Mesenchymal stem cell (in vitro differentiated cells and primary cell): ENCODE results near the gene ST6GALNAC2.
A peak's percentile ranks its signal among the peaks of the same experiment; 100 is the strongest.
"Not testable (repeated sequence)": the region's sequence is repeated elsewhere in the genome, so short reads cannot be mapped to it uniquely, and the experiment has no call there.

Experiments used
- DNase-seq: peaks from one replicate; pipeline ENCODE4 v3.0.0-alpha.2; 2013
- H2AFZ ChIP-seq: one replicate; pipeline ENCODE4 v1.6.1; 2013; ENCODE audit warnings: low read depth, mild to moderate bottlenecking, control low read depth, inconsistent platforms, low read length, moderate library complexity
- H2AK5ac ChIP-seq: 2 replicates; pipeline ENCODE4 v1.6.1; 2013; ENCODE audit warnings: low read length, moderate library complexity, mild to moderate bottlenecking, inconsistent platforms; ENCODE audit not compliant: severe bottlenecking
- H2BK120ac ChIP-seq: one replicate; pipeline ENCODE4 v1.6.1; 2013; ENCODE audit warnings: low read depth, mild to moderate bottlenecking, inconsistent platforms, low read length, moderate library complexity
- H2BK12ac ChIP-seq, 2 experiments: one replicate each; pipeline ENCODE4 v1.6.1; 2013; ENCODE audit warnings: inconsistent platforms in 2 of 2, low read length in 2 of 2, mild to moderate bottlenecking in 2 of 2, moderate library complexity in 2 of 2, control low read depth in 1 of 2
- H2BK15ac ChIP-seq: one replicate; pipeline ENCODE4 v1.6.1; 2013; ENCODE audit warnings: mild to moderate bottlenecking, low read depth, inconsistent platforms; ENCODE audit not compliant: poor library complexity, severe bottlenecking
- H2BK5ac ChIP-seq: 2 replicates; pipeline ENCODE4 v1.6.1; 2013; ENCODE audit warnings: low read depth, mild to moderate bottlenecking, low read length, control low read depth, inconsistent platforms; ENCODE audit not compliant: poor library complexity, severe bottlenecking
- H3K14ac ChIP-seq, 2 experiments: one replicate each; pipeline ENCODE4 v1.6.1; 2013; ENCODE audit warnings: inconsistent platforms in 2 of 2, low read length in 2 of 2, control low read depth in 1 of 2, mild to moderate bottlenecking in 1 of 2, moderate library complexity in 1 of 2
- H3K18ac ChIP-seq, 2 experiments: one replicate each; pipeline ENCODE4 v1.6.1; 2013; ENCODE audit warnings: inconsistent platforms in 2 of 2, low read length in 2 of 2, control low read depth in 1 of 2, low read depth in 1 of 2, mild to moderate bottlenecking in 1 of 2
- H3K23ac ChIP-seq, 2 experiments: one replicate each; pipeline ENCODE4 v1.6.1; 2013; ENCODE audit warnings: inconsistent platforms in 2 of 2, low read length in 2 of 2, mild to moderate bottlenecking in 2 of 2, moderate library complexity in 2 of 2, control low read depth in 1 of 2
- H3K27ac ChIP-seq: 2 replicates; pipeline ENCODE4 v1.5.1; 2013; ENCODE audit warnings: mild to moderate bottlenecking, moderate library complexity, low read length, control low read depth, inconsistent platforms; ENCODE audit not compliant: poor library complexity, severe bottlenecking
- H3K27me3 ChIP-seq, 2 experiments: 2 replicates each; pipeline versions ENCODE4 v1.6.1 to v1.7.0; 2013; ENCODE audit warnings: low read length in 2 of 2, mild to moderate bottlenecking in 2 of 2, moderate library complexity in 2 of 2, control low read depth in 1 of 2, inconsistent platforms in 1 of 2; ENCODE audit not compliant: control insufficient read depth in 1 of 2, insufficient read depth in 1 of 2
- H3K36me3 ChIP-seq, 2 experiments: 2 replicates each; pipeline versions ENCODE4 v1.6.1 to v1.7.0; 2013; ENCODE audit warnings: low read length in 2 of 2, control low read depth in 1 of 2, inconsistent platforms in 1 of 2, low read depth in 1 of 2, mild to moderate bottlenecking in 1 of 2; ENCODE audit not compliant: insufficient read depth in 2 of 2, control insufficient read depth in 1 of 2
- H3K4ac ChIP-seq, 2 experiments: one replicate each; pipeline ENCODE4 v1.6.1; 2013; ENCODE audit warnings: inconsistent platforms in 2 of 2, low read length in 2 of 2, mild to moderate bottlenecking in 2 of 2, moderate library complexity in 2 of 2, control low read depth in 1 of 2, low read depth in 1 of 2
- H3K4me1 ChIP-seq: 2 replicates; pipeline ENCODE4 v1.6.1; 2013; ENCODE audit warnings: low read depth, low read length, control low read depth; ENCODE audit not compliant: control insufficient read depth, insufficient read depth
- H3K4me2 ChIP-seq: 2 replicates; pipeline ENCODE4 v1.6.1; 2013; ENCODE audit warnings: low read length, mild to moderate bottlenecking, inconsistent platforms; ENCODE audit not compliant: poor library complexity, severe bottlenecking
- H3K4me3 ChIP-seq, 2 experiments: 2 replicates each; pipeline versions ENCODE4 v1.5.1 to v1.7.0; 2013; ENCODE audit warnings: low read length in 2 of 2, mild to moderate bottlenecking in 2 of 2, control low read depth in 1 of 2, low read depth in 1 of 2; ENCODE audit not compliant: insufficient read depth in 1 of 2
- H3K79me1 ChIP-seq: replicated peaks from 2 replicates; pipeline ENCODE4 v1.6.1; 2013; ENCODE audit warnings: mild to moderate bottlenecking, control low read depth, low read length, inconsistent platforms; ENCODE audit not compliant: poor library complexity, severe bottlenecking
- H3K9ac ChIP-seq: 2 replicates; pipeline ENCODE4 v1.7.0; 2013; ENCODE audit warnings: mild to moderate bottlenecking, low read length, moderate library complexity
- H3K9me3 ChIP-seq: 2 replicates; pipeline ENCODE4 v1.7.0; 2013; ENCODE audit warnings: mild to moderate bottlenecking, low read length; ENCODE audit not compliant: control insufficient read depth
- H4K8ac ChIP-seq: one replicate; pipeline ENCODE4 v1.6.1; 2013; ENCODE audit warnings: inconsistent platforms, mild to moderate bottlenecking, low read length, moderate library complexity
- H4K91ac ChIP-seq: one replicate; pipeline ENCODE4 v1.6.1; 2013; ENCODE audit warnings: mild to moderate bottlenecking, low read length, inconsistent platforms
- WGBS: methylation state at CpG from one replicate; pipeline ENCODE4 v1.1.7; 2013; ENCODE audit warnings: mixed read lengths; 5-methylcytosine and 5-hydroxymethylcytosine counted together

ST6GALNAC2 gene

DNA sequence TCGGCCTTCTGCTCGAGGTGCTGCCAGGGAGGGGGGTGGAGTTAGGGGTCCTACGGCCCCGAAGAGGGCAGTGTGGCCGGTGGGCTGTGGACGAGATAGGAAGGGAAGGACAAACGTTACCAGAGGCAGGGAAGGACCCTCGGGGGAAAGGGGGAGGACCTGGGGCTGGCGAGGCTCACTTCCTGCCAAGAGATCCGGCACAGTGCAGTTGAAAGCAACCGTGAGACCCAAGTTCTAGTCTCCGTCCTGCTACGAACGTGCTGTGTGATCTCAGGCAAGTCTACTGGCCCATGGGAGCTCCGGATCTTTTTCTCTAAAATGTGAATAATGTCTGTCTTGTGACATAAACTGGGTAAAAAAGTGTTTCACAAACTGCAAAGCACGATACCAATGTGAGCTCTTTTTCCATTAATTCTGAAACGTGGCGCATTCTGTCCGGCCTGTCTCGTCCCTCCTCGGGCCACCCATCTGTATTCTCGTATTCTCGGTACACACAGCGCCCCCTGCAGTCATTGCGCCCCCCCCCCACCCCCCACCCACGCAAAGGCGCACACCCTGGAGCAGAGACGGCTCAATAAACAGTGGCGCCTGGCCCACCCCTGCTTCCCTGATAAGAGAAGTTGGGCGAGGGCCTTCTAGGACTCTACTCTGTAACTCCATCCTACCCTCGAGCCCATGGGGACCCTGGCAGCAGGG, 57.0 kb downstream of the ST6GALNAC2 start:
- Histone ChIP-seq H3K4me2 (no peak overlapping the region), H3K4ac (peak overlapping the region; percentile 99), H2BK15ac (peak overlapping the region; percentile 99), H2AK5ac (peak overlapping the region; percentile 31), H4K91ac (peak overlapping the region; percentile 97), H3K36me3 (peaks cover 4 to 11% of the 10 kb centered on the region in 2 experiments), H4K8ac (peak overlapping the region; percentile 98), H3K79me1 (no peaks in the 10 kb centered on the region), H2BK120ac (peak overlapping the region; percentile 99), H3K27ac (no peak overlapping the region), H3K27me3 (no peaks in the 10 kb centered on the region), H3K9me3 (no peaks in the 10 kb centered on the region), H3K9ac (peak overlapping the region; percentile 88), H2BK5ac (no peak overlapping the region), H3K4me3 (peak overlapping the region in 1 of 2 experiments; percentile 45), H2AFZ (no peak overlapping the region), H2BK12ac (peak overlapping the region; percentile 94 to 100), H3K4me1 (peaks cover 49% of the 10 kb centered on the region), H3K14ac (peak overlapping the region in 1 of 2 experiments; percentile 73), H3K23ac (peak overlapping the region in 1 of 2 experiments; percentile 63), H3K18ac (peak overlapping the region; percentile 92 to 96)
- 66% methylated on average over 25 of the region's 31 CpGs for WGBS
- DNase-seq = peak; percentile 56

DNA sequence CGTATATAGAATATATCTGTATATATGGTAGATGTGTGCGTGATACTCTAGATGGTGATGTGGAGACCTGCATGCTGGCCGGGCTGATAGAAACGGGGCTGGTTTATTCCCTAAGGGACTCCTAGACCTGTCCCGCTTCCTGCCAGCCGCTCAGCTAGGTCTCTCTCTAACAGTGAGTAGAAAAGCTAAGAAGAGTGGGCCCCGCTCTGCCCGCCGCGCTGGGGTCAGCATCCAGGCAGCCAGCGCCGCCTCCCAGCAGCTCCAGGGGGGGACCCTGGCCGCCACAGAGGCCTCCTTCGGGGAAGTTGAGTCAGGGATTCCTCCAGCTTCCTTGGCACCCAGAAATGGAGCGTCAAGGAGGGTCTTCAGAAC, 57.5 kb downstream of the ST6GALNAC2 start:
- Histone ChIP-seq H3K4me3 (peak overlapping the region in 1 of 2 experiments; percentile 24), H4K91ac (peak overlapping the region; percentile 97), H3K27me3 (no peaks in the 10 kb centered on the region), H3K4ac (peak overlapping the region; percentile 99), H2BK5ac (no peak overlapping the region), H2BK12ac (peak overlapping the region; percentile 94 to 100), H3K18ac (peak overlapping the region; percentile 92 to 96), H3K79me1 (no peaks in the 10 kb centered on the region), H2BK120ac (peak overlapping the region; percentile 93), H3K4me2 (no peak overlapping the region), H3K9me3 (no peaks in the 10 kb centered on the region), H4K8ac (peak overlapping the region; percentile 98), H3K23ac (peak overlapping the region in 1 of 2 experiments; percentile 9), H2AFZ (no peak overlapping the region), H3K36me3 (peaks cover 4 to 8% of the 10 kb centered on the region in 2 experiments), H3K9ac (peak overlapping the region; percentile 88), H3K4me1 (peaks cover 52% of the 10 kb centered on the region), H3K14ac (peak overlapping the region in 1 of 2 experiments; percentile 73), H2BK15ac (peak overlapping the region; percentile 99), H3K27ac (no peak overlapping the region), H2AK5ac (peak overlapping the region; percentile 31)
- DNase-seq = no peak
- 62% methylated on average over 15 of the region's 15 CpGs for WGBS

DNA sequence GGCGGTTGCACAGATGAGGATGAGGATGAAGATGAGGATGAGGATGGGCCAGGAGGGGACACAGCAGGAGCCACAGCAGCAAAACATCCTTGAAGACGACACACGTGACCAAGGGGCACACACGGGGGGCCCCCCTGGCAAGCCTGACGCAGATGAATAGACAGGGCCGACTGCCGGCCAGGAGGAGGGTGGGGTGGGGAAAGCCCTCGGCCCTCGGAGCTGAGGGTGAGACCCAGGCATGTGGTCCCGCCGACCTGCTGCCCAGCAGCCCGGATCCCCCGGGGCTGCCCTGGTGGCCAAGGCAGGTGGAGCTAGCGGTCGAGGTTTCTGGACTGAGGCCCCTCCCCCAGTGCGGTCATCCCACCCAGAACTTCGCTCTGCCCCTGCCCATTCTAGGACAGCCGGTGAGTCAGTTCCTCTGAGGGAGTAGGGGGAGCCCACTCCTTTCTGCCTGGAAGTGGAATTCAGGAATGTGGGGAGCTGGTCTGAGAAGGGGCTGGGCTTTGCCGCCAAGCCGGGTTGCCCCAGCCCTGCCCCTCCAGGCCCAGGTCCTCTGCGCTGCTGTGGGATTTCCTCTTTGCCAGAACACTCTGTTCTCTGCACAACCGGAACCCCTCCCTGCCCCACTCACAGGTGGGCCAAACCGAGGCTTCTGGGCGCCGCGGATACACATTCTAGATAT, 58.1 kb downstream of the ST6GALNAC2 start:
- 13% methylated on average over 17 of the region's 26 CpGs for WGBS
- Histone ChIP-seq H3K23ac (no peak overlapping the region), H2AFZ (no peak overlapping the region), H3K79me1 (no peaks in the 10 kb centered on the region), H2BK12ac (peak overlapping the region; percentile 22 to 87), H2AK5ac (no peak overlapping the region), H4K8ac (peak overlapping the region; percentile 80), H2BK5ac (no peak overlapping the region), H3K14ac (peak overlapping the region in 1 of 2 experiments; percentile 37), H3K4me2 (peak overlapping the region; percentile 37), H3K4me3 (peak overlapping the region in 1 of 2 experiments; percentile 24), H3K4me1 (peaks cover 57% of the 10 kb centered on the region), H3K9ac (peak overlapping the region; percentile 57), H3K9me3 (no peaks in the 10 kb centered on the region), H3K4ac (peak overlapping the region; percentile 52 to 88), H3K27ac (no peak overlapping the region), H2BK120ac (peak overlapping the region; percentile 71), H3K18ac (peak overlapping the region; percentile 90 to 91), H3K27me3 (no peaks in the 10 kb centered on the region), H3K36me3 (peaks cover 4% of the 10 kb centered on the region in 2 experiments), H2BK15ac (peak overlapping the region; percentile 85), H4K91ac (peak overlapping the region; percentile 92)
- DNase-seq = peak; percentile 94

DNA sequence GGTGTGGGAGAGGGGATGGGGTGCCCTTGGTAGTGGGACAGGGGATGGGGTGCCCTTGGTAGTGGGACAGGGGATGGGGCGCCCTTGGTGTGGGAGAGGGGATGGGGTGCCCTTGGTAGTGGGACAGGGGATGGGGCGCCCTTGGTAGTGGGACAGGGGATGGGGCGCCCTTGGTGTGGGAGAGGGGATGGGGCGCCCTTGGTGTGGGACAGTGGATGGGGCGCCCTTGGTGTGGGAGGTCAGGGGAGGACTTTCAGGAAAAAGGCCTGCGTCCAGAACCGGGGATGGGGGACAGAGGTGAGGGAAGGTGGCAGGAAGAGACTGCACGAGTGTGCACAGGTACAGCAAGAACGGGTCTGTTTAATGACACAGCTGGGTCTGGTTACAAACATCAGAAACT, 58.6 kb downstream of the ST6GALNAC2 start:
- not testable (repeated sequence) for H2BK5ac ChIP-seq, H3K9me3 ChIP-seq, H3K36me3 ChIP-seq, H3K27me3 ChIP-seq, H3K23ac ChIP-seq, H3K27ac ChIP-seq, H2AFZ ChIP-seq, H2AK5ac ChIP-seq, H3K4me2 ChIP-seq, H3K14ac ChIP-seq, H3K79me1 ChIP-seq, DNase-seq
- H4K91ac ChIP-seq = peak overlapping the region; percentile 92
- peak overlapping the region; percentile 85 for H2BK15ac ChIP-seq
- H3K4me1 ChIP-seq = peaks cover 57% of the 10 kb centered on the region
- H3K9ac ChIP-seq = peak overlapping the region; percentile 57
- peak overlapping the region; percentile 22 to 81 for H2BK12ac ChIP-seq
- H4K8ac ChIP-seq = peak overlapping the region; percentile 80
- peak overlapping the region; percentile 90 to 91 for H3K18ac ChIP-seq
- peak overlapping the region; percentile 71 for H2BK120ac ChIP-seq
- WGBS = 79% methylated on average over 9 of the region's 9 CpGs
- peak overlapping the region in 1 of 2 experiments; percentile 24 for H3K4me3 ChIP-seq
- peak overlapping the region in 1 of 2 experiments; percentile 52 for H3K4ac ChIP-seq
